ENCODE data around the gene SLC16A3.

The SLC16A3 gene

DNA sequence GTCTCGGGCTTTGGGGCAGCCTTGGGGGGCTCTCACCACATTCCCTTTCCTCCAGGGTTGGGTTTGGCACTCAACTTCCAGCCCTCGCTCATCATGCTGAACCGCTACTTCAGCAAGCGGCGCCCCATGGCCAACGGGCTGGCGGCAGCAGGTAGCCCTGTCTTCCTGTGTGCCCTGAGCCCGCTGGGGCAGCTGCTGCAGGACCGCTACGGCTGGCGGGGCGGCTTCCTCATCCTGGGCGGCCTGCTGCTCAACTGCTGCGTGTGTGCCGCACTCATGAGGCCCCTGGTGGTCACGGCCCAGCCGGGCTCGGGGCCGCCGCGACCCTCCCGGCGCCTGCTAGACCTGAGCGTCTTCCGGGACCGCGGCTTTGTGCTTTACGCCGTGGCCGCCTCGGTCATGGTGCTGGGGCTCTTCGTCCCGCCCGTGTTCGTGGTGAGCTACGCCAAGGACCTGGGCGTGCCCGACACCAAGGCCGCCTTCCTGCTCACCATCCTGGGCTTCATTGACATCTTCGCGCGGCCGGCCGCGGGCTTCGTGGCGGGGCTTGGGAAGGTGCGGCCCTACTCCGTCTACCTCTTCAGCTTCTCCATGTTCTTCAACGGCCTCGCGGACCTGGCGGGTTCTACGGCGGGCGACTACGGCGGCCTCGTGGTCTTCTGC is 8.4 kb downstream of the SLC16A3 start:
- DNase-seq: no peak

DNA sequence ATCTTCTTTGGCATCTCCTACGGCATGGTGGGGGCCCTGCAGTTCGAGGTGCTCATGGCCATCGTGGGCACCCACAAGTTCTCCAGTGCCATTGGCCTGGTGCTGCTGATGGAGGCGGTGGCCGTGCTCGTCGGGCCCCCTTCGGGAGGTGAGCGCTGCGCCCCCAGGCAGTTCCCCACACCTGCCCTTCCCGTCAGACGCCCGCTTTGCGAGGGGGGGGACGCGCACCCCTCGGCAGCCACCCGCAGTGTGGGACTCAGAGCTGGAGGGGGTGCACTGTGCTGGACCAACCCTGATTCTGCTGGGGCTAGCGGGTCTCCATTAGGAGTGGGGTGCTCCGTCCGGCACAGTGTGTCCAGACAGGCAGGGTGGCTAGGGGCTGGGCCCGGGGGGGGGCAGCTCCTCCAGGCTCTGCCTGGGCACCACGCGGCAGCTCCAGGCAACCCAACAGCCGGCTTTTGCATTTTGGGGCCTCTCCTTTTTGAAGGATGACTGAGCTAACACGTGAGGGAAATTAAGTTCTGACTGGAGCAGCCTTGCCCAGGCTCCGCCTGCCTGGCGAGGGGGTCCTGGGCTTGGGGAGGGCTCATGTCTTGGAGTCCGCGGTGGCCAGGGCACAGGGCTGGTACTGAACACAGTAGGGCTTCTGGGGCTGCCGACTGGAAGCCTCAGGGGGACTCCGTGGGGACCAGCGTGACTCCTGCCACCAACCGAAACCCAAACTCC is 9.1 kb downstream of the SLC16A3 start:
- peak in 1 of 3 donors; percentile 44 for DNase-seq

DNA sequence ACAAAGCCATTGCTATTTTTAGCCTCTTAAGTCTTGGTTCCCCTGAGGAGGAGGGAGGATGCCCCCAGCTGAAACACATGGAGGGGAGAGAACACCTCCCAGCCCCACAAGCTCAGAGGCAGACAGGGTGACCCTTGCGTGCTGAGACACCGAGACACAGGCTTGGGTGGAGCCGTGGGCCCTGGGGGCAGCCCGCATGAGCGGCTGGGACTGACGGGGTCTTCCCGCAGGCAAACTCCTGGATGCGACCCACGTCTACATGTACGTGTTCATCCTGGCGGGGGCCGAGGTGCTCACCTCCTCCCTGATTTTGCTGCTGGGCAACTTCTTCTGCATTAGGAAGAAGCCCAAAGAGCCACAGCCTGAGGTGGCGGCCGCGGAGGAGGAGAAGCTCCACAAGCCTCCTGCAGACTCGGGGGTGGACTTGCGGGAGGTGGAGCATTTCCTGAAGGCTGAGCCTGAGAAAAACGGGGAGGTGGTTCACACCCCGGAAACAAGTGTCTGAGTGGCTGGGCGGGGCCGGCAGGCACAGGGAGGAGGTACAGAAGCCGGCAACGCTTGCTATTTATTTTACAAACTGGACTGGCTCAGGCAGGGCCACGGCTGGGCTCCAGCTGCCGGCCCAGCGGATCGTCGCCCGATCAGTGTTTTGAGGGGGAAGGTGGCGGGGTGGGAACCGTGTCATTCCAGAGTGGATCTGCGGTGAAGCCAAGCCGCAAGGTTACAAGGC is 9.8 kb downstream of the SLC16A3 start:
- peak; percentile 90 to 92 (median 90) for DNase-seq

DNA sequence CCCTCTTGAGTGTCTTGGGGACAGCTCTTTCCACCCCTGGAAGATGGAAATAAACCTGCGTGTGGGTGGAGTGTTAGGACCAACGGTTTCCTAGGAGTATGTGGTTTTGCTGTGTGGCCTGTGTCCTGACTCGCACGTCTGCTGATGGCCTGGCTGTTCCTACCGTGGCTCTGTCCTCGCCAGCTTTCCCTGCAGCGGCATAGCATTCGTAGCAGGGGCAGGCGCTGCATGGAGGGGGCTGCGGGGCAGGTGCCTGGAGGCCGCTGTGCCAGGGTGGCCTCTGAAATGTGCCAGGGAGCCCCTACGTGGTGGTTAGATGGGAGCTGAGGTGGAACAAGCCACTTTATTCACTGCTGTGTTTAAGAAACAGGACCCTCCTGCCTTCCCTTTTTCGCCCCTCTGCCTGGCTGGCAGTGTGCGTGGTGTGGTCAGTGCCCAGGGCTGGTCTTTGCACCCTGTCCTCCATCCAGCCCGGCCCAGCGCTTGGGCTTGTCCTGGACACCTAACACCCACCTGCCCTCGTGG is 10.6 kb downstream of the SLC16A3 start:
- no peak for DNase-seq

DNA sequence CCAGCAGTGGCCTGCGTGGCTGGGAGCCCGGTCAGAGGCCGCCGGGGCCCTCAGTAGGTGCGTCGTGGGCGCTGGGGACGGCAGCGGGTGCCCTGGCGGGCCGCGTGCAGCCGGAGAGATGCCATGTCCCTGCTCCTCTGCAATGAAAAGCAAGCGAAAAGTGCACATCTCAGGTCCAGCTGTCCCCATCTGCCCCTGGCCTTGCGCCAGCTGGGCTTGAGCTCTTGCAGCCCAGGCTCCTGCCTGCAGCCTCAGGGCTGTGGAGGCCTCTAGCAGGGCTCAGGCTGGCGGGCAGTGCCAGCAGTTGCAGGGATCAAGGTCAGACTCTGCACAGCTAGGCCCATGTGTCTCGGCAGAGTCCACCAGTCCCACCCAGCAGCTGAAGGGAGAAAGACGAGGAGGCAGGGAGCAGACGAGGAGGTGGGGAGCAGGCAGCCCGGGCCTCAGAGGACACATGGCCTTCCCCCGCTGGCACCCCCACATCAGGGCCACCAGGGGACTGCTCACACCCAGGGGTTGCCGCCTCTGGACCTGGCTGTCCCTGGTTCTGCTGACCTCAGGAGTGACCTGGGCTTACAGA is 11.2 kb downstream of the SLC16A3 start:
- DNase-seq: no peak

DNA sequence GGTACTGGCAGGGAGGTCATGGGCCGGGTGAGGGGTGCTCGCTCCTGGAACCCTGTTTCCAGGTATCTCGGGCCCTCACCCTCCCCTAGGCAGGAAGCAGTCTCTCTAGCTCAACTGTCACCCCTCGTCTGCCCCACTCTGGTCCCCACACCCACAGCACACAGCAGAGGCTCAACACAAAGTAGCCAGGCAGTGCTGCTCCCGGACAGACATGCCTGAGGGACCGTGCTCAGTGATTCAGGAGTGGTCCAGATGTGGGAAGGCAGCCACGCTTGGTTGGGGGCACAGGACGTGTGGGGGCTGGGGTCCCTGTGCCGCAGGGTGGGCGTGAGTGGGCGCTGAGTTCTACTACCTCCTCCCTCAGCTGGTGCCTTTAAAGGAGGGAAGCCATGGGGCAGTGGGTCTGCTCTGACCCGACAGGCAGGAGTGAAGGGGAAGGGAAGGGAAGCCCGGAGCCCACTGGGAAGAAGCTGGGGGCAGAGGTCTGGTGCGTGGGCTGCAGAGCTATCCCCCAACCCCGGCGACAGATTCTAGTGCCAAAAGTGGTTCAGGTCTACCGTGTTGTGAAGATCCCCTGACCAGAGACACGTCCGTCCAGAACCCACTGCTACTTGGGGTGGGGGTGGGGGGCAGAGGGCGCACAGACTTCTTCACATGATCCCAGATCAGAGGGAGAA is 11.8 kb downstream of the SLC16A3 start:
- DNase-seq: no peak

DNA sequence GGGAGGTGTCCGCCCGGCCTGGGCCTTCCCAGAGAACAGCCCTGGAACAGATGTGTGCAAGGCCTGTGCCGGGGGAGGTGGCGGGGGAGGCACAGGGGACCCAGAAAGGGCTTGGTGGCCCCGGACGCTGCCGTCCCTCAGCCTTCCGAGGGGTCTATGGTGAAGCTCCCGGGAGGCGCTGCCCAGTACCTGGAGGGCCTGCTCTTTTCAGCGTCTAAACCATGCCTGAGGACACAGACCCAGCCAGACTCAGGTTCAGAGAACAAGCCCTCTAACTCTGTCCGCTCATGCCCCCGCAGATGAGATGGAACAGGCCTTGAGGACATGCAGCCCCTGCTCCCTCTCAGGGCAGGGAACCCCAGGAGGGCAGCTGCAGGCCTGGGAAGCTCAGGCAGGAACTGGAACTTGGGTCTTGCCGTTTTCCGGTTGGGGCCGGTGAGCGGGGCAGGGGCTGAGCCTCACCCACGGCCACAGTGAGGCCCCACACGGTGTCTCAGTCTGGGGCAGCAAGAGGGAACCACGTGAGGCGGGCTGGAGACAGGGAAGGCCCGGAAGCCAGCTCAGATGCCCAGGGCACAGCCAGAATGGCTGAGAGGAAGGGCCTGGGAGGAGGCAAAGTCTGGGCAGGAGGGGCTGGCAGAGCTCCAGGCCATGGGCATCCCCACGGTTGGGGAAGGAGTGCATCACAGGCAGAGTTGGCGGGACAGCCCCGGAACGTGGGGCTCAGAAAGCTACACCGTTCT is 12.5 kb downstream of the SLC16A3 start:
- DNase-seq: peak; percentile 96 to 98 (median 96)

DNA sequence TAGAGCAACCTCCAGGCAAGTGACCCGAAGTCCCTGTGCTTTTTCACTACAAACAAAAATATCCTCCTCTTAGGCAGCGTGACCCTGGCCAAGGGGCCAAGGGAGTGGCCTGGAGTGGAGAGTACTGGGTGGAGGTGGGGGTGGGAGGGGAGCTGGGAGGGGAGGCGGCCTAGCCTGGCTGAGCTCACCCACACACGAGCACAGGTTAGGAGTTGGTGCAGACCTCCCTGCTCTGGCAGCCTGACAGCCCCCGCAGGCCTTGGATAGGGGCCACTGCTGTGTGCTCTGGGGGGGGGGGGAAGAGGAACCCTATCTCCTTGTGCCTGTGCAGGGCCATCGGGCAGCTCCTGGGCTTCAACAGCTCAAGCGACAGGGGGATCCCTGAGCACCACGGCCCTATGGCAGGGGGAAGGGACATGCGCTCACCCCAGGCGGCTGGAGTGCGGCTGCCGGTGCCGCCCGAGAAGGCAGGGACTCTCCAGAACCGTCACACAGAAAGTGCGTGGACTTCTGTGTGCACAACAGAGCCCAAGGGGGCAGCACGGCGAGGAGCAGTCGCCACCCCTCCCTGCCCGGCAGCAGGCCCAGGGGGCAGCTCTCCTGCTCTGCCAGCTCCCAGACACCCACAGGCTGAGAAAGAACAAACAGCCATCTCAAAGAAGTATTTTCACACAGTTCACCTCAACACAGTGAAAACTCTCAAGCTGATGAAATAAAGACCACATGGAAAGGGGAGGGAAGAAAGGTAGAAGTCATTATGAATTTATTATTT is 13.3 kb downstream of the SLC16A3 start:
- no peak for DNase-seq

DNA sequence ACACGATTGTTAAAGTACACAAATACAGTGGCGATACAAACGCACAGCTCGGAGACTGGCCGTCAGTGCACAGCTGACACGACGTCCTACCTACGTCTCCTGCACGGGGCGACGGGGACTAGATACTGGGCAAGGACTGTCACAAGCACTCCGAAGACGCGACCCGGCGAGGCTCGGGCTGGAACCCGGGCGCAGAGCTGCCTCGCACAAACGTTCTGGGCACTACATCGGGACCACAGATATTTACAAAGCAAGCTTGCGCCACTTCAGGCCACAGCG is 13.8 kb downstream of the SLC16A3 start:
- DNase-seq: no peak

DNA sequence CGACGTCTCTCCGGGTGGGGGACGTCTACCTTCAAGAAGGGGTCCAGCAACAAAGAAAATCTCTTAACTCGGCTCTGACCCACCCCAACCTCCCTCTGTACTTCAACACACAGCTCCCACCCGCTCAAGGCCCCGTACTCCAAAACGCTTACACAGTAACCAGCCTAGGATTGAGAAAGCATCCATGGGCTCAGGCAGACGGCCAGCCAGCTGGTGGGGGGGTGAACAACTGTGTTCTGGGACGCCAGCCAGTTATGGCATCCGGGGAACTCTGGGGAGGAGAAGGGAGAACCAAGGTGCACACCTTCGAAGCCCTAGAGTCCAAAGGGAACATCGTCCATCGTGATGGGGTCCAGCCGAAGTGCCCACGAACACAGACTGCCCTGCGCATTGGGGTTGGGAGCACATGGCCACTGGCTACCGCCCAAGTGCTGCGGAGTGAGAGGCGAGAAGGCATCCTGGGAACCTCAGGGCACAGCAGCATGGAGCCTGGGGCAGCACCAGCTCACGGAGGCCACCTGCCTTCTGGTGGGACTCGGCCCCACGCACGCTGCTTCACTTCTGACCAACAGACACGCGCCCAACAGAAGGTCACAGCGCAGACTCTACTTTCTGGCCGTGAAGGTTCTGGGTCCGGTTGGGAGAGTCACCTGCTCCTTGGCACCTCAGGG is 14.3 kb downstream of the SLC16A3 start:
- DNase-seq: no peak

DNA sequence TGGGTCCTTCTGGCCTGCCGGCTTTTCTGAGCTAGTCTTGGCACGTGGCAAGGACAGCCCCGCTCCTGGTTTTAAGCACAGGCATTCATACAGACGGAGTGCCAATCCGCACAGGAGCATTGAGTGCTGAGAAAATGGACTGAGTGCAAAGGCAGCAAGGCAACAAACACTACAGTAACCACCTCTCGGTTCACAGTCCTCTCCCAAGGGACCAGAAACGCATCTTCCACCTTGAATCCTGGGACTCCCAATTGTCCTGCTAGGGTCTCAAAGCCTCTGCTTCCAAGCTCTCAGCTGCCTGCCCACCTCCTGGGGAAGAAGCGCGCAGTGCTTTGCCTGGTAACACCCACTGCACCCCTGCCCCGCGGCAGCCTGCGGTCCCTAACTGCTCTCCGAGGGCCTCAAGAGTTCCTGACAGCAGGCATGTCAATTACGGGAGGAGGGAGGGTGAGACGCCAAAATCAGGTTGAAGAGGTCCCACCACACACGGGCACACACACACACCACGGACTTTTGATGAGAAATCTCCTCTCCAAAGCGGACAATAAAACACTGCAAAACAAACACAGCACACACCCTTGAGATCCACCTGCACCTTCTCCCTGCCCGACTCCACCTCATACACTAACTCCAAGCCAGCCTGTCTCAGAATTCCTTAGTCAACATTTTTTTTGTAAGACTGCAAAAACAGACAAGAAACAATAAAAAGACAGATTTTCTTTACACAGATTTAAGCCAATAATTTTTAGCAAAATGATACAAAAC is 15.0 kb downstream of the SLC16A3 start:
- no peak for DNase-seq

DNA sequence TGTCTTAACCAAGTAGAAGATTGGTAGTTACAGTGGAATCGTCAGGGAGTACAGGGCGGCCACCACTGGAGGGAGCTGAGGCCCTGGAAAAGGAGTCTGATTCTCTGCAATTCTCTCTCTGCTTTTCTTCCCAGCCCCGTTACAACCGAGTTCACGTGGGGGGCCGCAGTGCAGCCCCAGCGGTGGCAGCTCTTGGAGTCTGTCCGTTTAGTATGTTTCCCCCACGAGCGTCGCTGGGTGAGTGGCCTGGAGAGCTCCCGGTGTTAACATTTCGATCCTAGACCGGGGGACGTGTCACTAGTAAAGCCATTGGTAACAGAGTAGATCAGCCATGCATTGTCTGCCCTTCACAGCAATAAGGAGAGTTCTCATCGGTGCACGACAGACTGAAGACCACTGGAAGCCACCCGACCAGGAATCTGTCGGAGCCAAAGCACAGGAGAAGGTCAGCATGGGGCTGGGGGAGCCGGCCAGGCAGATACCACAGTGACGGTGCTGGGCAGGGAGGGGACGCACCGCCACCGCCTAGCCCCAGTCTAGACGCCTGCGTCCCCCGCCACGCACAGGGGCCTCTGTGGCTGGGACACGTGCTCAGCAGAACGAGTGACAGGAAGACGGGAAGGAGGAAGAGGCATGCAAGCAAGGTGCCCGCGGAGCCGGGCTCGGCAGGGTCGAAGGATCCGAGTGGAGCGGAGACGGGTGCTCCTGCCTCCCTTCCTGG is 15.7 kb downstream of the SLC16A3 start:
- DNase-seq: peak in 2 of 3 donors; percentile 49

DNA sequence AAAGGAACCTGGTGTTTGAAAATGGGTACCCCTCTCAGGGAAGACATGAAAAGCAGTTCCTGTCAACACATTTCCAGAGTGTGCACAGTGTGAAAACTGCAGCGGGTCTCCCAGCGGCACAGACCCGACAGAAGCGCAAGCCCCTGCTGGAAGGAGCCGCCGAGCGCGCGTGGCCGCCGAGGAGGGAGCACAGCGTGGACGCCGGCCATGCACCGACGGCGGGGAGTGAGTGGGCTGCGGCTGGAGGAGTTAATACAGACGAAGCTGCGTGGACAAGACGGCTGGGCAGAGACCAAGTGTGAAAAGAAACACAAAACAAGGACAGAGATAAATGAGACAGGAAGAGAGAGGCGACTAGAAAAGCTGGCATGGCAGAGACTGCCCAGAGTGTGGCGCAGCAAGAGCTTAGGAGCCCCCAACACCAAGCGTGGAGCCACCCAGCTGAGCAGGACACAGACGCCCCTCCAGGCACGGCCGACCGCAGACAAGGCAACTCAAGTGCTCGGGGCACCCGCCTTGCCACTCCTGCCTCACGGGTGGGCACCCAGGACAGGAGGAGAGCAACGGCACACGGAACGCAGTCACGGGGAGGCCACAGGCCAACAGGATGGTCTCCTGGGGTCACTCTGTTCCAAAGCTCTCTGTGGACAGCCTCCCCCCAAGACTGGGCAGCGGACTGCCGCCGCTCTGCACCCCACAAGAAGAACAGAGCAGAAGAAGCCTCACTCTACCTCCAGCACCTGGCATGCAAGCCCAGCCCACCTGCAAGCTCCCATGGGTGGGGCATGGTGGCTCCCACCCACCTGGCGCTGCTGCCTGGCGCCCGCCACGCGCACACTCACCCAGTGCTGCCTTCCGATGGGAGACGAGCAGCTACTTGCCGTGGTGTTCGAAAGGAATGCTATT is 16.5 kb downstream of the SLC16A3 start:
- no peak for DNase-seq

DNA sequence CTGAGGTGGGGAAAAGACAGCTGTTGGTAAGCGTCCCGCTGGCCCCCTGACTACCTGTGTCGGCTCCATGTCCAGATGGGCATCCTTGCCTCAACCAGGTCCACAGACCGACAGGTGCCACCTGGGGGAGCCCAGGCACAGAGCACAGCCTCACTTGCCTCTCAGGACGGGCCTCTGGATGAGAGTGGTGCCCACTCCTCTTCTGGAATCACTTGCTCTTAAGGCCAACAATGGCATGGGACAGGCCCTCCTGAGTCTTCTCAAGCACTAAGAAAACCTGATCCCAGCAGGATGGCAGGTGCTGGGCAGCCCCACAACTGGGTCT is 17.2 kb downstream of the SLC16A3 start:
- DNase-seq: no peak

DNA sequence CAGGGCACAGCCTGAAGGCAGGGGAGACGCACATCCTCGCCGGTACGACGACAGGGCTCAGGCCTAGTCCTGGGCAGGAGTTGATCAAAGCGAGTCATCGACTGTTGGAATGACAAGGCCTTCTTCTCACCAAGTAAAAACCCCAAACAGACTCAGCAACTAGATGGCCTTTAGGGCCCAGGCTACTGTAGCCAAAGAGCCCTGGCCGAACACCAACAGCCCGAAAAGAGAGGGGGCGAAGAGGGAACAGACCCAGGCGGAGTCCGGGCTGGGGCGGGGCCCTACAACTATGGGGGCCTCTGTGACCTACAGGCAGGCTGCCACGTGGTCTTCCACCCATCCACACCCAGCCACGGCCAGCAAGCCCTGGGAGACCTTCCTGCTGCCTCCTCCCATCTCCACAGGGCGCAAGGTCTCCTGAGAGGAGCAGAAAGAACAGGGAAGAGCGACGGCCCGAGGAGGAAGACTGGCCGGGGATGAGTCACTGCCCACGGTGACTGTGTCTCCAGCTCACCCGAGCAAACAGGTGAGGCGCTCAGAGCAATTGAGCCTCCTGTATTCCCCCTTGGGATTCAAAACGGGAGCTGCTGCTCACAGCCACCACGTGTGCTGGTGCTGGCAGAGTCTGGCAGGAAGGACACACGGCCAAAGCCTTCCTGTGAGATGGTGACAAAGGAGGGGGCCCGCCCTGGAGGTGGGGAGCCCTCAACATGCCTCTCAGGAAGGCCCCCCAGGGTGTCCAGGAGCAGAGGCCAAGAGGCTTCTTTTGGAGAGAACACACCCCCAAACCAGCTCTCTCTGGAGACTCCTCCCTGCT is 17.7 kb downstream of the SLC16A3 start:
- peak in 1 of 3 donors; percentile 45 for DNase-seq

DNA sequence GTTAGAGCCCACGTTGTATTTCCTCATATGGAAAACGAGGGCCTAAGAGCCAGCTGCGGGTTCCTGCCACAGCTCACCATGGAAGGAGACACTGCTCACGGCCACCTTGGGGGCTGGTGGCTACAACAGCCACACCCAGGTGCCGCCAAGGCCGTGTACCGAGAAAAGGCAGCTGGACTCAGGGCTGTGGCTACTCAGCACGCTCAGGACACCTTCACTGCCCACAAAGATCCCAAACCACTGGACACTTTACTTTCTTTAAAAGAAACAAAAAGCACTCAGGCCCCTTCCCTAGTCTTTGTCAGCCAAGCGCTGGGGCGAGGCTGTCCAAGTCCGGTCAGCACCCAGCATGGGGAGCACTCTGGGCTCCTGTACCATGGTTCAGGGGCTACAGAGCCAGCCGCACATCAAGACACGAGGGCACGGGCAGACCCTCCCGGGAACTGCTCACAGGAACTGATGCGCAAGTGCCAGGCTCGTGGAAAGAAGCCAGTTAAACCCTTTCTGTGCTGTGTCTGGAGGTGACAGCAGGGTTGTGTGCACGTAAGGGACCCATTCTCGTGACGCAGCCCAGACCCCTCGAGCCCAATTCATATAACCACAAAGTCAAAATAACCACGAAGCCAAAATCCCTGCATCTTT is 18.5 kb downstream of the SLC16A3 start:
- no peak for DNase-seq
